Activated T-helper 1 cell treated with Interleukin-2 at 50 U/mL for 16 hours (primary cell): ENCODE results near the gene ABCA10.

Experiments
- DNase-seq: peaks from one replicate; pipeline ENCODE4 v3.0.0-alpha.2; 2020; ENCODE audit warnings: low read depth

Gene ABCA10

DNA sequence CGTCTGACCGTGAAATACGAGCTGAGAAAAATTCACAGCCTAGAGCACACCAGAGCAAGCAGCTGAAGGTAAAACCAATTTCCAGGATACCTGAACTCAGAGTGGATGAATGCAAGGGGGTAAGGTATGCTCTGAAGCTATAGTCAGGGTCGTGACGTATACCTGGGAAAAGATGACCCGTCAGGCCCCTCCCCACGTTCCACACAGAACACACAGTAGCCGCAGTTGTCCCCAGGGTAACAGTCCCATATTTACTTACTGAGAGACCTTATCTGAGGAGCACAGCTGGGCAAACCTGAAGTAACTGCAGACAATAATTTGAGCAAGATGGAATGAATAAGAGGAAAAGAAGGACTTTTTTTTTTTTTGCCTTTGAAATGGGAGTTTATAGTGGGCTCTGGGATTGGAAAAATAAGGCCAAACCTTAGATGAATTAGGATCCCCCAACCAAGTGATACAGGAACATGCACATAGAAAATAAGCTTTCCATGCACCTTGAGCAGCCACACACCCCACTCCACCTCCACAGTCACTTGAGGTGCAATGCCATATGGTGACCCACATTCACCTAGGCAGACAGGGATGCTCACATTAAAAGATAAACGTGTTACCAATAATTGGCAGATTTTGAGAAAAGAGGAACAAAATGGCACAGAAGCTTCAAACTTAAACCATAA, 124.9 kb downstream of the ABCA10 start:
- DNase-seq: no peak

DNA sequence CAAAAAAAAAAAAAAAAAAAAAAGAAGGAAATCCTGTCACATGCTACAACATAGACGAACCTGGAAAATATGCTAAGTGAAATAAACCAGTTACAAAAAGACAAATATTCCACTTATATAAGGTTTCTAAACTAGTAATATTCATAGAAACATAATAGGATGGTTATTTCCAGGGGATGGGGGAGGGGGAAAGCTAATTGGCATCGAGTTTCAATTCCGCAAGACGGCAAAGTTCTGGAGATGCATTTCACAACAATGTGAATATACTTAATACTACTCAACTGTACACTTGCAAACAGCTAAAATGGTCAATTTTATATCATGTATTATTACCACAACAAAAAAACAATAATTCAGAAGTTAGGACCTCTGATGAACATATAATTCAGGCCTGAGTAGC, 130.0 kb downstream of the ABCA10 start:
- no peak for DNase-seq
